SK-N-SH treated with all-trans-retinoic acid at 6 μM for 48 hours (cell line): ENCODE results near the gene CES3.

Experiments used
- ATAC-seq: fragments of 200-7000 bp; cut with Tn5 transposase; 3 replicates; pipeline ENCODE4 v1.9.1; 2020; ENCODE audit warnings: mild to moderate bottlenecking, moderate library complexity
- ARNTL ChIP-seq: fragments of 450-650 bp; formaldehyde crosslinking; IDR thresholded peaks from 2 replicates; pipeline ENCODE4 v1.5.0; 2020; ENCODE audit warnings: low read depth, mild to moderate bottlenecking, moderate library complexity, borderline replicate concordance
- BACH2 ChIP-seq: fragments of 250-450 bp; sonication (Bioruptor Pico); IDR thresholded peaks from 2 replicates; pipeline ENCODE4 v1.9.0; 2021; ENCODE audit warnings: mild to moderate bottlenecking, borderline replicate concordance
- CREB5 ChIP-seq: fragments of 250-450 bp; sonication (Bioruptor Pico); IDR thresholded peaks from 2 replicates; pipeline ENCODE4 v1.5.1; 2020; ENCODE audit warnings: low read depth, mild to moderate bottlenecking, moderate library complexity
- CSDC2 ChIP-seq: fragments of 250-450 bp; sonication (Bioruptor Pico); IDR thresholded peaks from 2 replicates; pipeline ENCODE4 v1.5.0; 2020; ENCODE audit warnings: mild to moderate bottlenecking, moderate library complexity
- CSRNP3 ChIP-seq: fragments of 250-450 bp; sonication (Bioruptor Pico); IDR thresholded peaks from 2 replicates; pipeline ENCODE4 v1.5.1; 2021; ENCODE audit warnings: mild to moderate bottlenecking, moderate library complexity
- ESRRG ChIP-seq: fragments of 250-450 bp; sonication (Bioruptor Pico); IDR thresholded peaks from 2 replicates; pipeline ENCODE4 v1.6.1; 2021; ENCODE audit warnings: mild to moderate bottlenecking
- GLIS3 ChIP-seq: fragments of 250-450 bp; sonication (Bioruptor Pico); IDR thresholded peaks from 2 replicates; pipeline ENCODE4 v1.5.0; 2020; ENCODE audit warnings: mild to moderate bottlenecking, moderate library complexity
- OSR1 ChIP-seq: fragments of 250-450 bp; sonication (Bioruptor Pico); IDR thresholded peaks from 2 replicates; pipeline ENCODE4 v1.8.0; 2022; ENCODE audit warnings: moderate library complexity, mild to moderate bottlenecking, inconsistent platforms
- PATZ1 ChIP-seq: fragments of 250-450 bp; sonication (Bioruptor Pico); IDR thresholded peaks from 2 replicates; pipeline ENCODE4 v1.8.0; 2020; ENCODE audit warnings: mild to moderate bottlenecking, moderate library complexity, borderline replicate concordance
- POU6F1 ChIP-seq: fragments of 250-450 bp; sonication (Bioruptor Pico); IDR thresholded peaks from 2 replicates; pipeline ENCODE4 v1.8.0; 2021; ENCODE audit warnings: low read depth, mild to moderate bottlenecking, moderate library complexity, borderline replicate concordance
- RARB ChIP-seq: fragments of 250-450 bp; sonication (Bioruptor Pico); IDR thresholded peaks from 2 replicates; pipeline ENCODE4 v1.8.0; 2021; ENCODE audit warnings: mild to moderate bottlenecking, moderate library complexity
- TCF4 ChIP-seq: fragments of 250-450 bp; sonication (Bioruptor Pico); IDR thresholded peaks from 2 replicates; pipeline ENCODE4 v1.8.0; 2021; ENCODE audit warnings: mild to moderate bottlenecking, moderate library complexity, borderline replicate concordance
- TOX ChIP-seq: fragments of 250-450 bp; sonication (Bioruptor Pico); IDR thresholded peaks from 2 replicates; pipeline ENCODE4 v1.8.0; 2021; ENCODE audit warnings: mild to moderate bottlenecking, moderate library complexity, borderline replicate concordance
- TSHZ2 ChIP-seq: fragments of 250-450 bp; sonication (Bioruptor Pico); IDR thresholded peaks from 2 replicates; pipeline ENCODE4 v1.5.0; 2020; ENCODE audit warnings: mild to moderate bottlenecking, moderate library complexity
- ZFP3 ChIP-seq: fragments of 250-450 bp; sonication (Bioruptor Pico); IDR thresholded peaks from 2 replicates; pipeline ENCODE4 v1.5.0; 2020; ENCODE audit warnings: mild to moderate bottlenecking, moderate library complexity
- ZFP30 ChIP-seq: fragments of 450-650 bp; formaldehyde crosslinking; IDR thresholded peaks from 2 replicates; pipeline ENCODE4 v1.5.0; 2022; ENCODE audit warnings: mild to moderate bottlenecking, moderate library complexity
- ZNF565 ChIP-seq: fragments of 450-650 bp; formaldehyde crosslinking; conservative IDR thresholded peaks from 2 replicates; pipeline ENCODE4 v1.5.0; 2020; ENCODE audit warnings: low read depth, mild to moderate bottlenecking, moderate library complexity
- ZNF70 ChIP-seq: fragments of 450-650 bp; formaldehyde crosslinking; IDR thresholded peaks from 2 replicates; pipeline ENCODE4 v1.5.0; 2020; ENCODE audit warnings: mild to moderate bottlenecking, moderate library complexity
- ZNF8 ChIP-seq: fragments of 450-650 bp; formaldehyde crosslinking; IDR thresholded peaks from 2 replicates; pipeline ENCODE4 v1.5.0; 2020; ENCODE audit warnings: mild to moderate bottlenecking, moderate library complexity

The CES3 gene

GRCh38 chr16:66984892-66985311 is 23.8 kb downstream of the CES3 start:
- no peak for ATAC-seq
- TF ChIP-seq PATZ1 (CRISPR knock-in tag) (no peak), CREB5 (CRISPR knock-in tag) (no peak), TOX (CRISPR knock-in tag) (no peak), ZFP30 (no peak), BACH2 (CRISPR knock-in tag) (no peak), RARB (CRISPR knock-in tag) (no peak), ZFP3 (CRISPR knock-in tag) (no peak), CSDC2 (CRISPR knock-in tag) (no peak), POU6F1 (CRISPR knock-in tag) (no peak)

- ATAC-seq, result no peak
- TF ChIP-seq ZFP30, result no peak
- TF ChIP-seq CSRNP3, result no peak
- TF ChIP-seq PATZ1 (CRISPR knock-in tag), result no peak
- TF ChIP-seq CREB5 (CRISPR knock-in tag), result no peak
- no peak for TF ChIP-seq TCF4 (CRISPR knock-in tag)
- TF ChIP-seq ZNF565 (CRISPR knock-in tag), result no peak
- TF ChIP-seq BACH2 (CRISPR knock-in tag), result no peak
- no peak for TF ChIP-seq CSDC2 (CRISPR knock-in tag)
- TF ChIP-seq OSR1 (CRISPR knock-in tag), result no peak
- no peak for TF ChIP-seq ESRRG (CRISPR knock-in tag)
- TF ChIP-seq ZNF70 (CRISPR knock-in tag), result no peak
- TF ChIP-seq POU6F1 (CRISPR knock-in tag), result no peak
- no peak for TF ChIP-seq ZNF8 (CRISPR knock-in tag)
- TF ChIP-seq GLIS3 (CRISPR knock-in tag), result no peak
- TF ChIP-seq TSHZ2 (CRISPR knock-in tag), result no peak
- no peak for TF ChIP-seq RARB (CRISPR knock-in tag)
- no peak for TF ChIP-seq ARNTL (CRISPR knock-in tag)
- no peak for TF ChIP-seq TOX (CRISPR knock-in tag)
Observed at GRCh38 chr16:66986559-66986958, 25.5 kb downstream of the CES3 start.
